ENCODE results near the gene CFAP43.

DNA sequence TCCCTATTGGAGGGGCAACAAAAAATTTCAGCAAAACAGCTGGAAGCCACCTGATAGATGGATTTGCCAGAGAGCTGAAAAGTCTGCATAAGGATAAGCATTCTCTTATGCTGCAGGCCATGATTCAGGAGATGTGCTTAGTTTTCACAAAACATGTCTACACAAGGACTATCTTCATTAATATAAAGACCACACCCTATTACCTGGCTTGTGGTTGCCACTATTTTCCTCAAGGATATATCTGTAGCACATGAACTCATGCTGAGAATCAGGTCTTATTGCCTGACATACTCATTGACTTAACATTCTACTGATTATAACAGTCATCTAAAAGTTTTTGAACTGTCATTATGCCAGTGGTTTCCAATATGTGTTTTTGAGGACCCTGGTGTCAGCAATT is 139.4 kb downstream of the CFAP43 start:
- TF ChIP-seq POLR2AphosphoS5 (IDR thresholded peaks at IDR 0.05; ENCODE audit: low read depth, low read length) (no peak), TAF1 (IDR thresholded peaks at IDR 0.05; ENCODE audit: borderline replicate concordance, insufficient read depth, low read length) (no peak), SIN3A (IDR thresholded peaks at IDR 0.05; ENCODE audit: borderline replicate concordance, insufficient read depth, low read length) (no peak), FOXP2 (optimal IDR thresholded peaks at IDR 0.05; ENCODE audit: borderline replicate concordance, extremely low read depth, extremely low read length, insufficient read depth) (no peak)
- TF ChIP-seq, protein P1, sequence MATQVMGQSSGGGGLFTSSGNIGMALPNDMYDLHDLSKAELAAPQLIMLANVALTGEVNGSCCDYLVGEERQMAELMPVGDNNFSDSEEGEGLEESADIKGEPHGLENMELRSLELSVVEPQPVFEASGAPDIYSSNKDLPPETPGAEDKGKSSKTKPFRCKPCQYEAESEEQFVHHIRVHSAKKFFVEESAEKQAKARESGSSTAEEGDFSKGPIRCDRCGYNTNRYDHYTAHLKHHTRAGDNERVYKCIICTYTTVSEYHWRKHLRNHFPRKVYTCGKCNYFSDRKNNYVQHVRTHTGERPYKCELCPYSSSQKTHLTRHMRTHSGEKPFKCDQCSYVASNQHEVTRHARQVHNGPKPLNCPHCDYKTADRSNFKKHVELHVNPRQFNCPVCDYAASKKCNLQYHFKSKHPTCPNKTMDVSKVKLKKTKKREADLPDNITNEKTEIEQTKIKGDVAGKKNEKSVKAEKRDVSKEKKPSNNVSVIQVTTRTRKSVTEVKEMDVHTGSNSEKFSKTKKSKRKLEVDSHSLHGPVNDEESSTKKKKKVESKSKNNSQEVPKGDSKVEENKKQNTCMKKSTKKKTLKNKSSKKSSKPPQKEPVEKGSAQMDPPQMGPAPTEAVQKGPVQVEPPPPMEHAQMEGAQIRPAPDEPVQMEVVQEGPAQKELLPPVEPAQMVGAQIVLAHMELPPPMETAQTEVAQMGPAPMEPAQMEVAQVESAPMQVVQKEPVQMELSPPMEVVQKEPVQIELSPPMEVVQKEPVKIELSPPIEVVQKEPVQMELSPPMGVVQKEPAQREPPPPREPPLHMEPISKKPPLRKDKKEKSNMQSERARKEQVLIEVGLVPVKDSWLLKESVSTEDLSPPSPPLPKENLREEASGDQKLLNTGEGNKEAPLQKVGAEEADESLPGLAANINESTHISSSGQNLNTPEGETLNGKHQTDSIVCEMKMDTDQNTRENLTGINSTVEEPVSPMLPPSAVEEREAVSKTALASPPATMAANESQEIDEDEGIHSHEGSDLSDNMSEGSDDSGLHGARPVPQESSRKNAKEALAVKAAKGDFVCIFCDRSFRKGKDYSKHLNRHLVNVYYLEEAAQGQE (IDR thresholded peaks at IDR 0.05; ENCODE audit: insufficient read depth in 1 of 2, low read depth in 2 of 2, low read length in 2 of 2) = no peak

All from PFSK-1 (cell line).